HG03378 (cell line): Measurements from ENCODE around the gene MED7.
"Not testable (repeated sequence)": the region's sequence is repeated elsewhere in the genome, so short reads cannot be mapped to it uniquely, and the experiment has no call there.

Experiments
- ATAC-seq: cut with Tn5 transposase; IDR thresholded peaks from one replicate; pipeline ENCODE4 v1.9.1; 2021; ENCODE audit warnings: mild to moderate bottlenecking, moderate library complexity; ENCODE audit not compliant: unreplicated experiment

Gene MED7, protein sequence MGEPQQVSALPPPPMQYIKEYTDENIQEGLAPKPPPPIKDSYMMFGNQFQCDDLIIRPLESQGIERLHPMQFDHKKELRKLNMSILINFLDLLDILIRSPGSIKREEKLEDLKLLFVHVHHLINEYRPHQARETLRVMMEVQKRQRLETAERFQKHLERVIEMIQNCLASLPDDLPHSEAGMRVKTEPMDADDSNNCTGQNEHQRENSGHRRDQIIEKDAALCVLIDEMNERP

DNA sequence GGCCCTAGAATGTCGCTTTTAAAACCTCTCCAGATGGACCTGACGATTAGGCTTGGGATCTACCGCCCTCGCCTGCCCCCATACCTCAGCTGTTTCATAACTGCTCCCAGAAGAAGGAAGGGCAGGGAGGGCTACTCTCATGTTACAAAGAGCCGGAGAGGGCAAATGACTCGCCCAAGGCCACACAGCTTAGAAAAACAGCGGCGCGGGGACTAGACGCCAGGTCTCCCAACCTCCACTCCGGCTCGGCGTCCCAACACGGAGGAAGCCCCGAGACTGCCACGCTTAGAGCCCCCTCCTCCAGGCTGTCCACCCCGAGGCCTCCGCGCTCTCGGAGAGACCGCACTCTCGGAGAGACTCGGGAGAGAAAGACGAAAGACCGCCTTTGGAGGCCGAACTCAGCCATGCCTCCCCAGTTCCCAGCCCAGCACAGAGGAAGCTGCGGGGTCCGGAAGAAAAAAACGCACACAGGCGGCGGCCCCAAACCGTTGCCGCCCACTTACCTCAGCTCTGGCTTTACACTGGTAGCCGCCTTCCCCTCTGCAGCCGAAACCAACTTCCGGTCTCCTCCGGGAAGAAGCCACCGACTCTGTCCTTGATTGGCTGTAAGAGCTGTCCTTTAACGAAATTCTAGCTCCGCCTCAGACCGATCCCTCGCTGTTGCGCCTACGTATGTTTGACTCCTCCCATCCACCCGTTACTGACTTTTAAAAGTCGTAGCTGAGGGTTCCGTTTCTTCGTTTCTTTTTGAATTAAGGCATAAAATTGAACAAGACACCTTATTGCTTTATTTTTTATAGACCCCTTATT is at the start of gene MED7:
TSS of gene MED7 (minus strand) at position 549 of the 810 bp plus-strand sequence. CDS start 3,434 bp downstream, outside the sequence.
- ATAC-seq: peak; percentile 99

DNA sequence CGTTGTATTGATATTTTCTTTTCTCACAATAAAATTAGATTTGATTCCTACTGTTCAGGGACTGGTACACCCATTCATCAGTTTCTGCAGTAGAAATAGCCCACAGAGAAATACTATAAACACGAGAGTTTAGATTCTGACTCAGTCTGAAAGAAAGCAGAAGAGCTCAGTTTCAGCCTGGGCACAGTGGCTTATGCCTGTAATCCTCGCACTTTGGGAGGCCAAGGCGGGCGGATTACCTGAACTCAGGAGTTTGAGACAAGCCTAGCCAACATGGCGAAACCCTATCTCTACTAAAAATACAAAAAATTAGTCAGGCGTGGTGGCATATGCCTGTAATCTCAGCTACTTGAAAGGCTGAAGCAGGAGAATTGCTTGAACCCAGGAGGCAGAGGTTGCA is 46.6 kb upstream of the MED7 start:
- ATAC-seq: peak; percentile 63

DNA sequence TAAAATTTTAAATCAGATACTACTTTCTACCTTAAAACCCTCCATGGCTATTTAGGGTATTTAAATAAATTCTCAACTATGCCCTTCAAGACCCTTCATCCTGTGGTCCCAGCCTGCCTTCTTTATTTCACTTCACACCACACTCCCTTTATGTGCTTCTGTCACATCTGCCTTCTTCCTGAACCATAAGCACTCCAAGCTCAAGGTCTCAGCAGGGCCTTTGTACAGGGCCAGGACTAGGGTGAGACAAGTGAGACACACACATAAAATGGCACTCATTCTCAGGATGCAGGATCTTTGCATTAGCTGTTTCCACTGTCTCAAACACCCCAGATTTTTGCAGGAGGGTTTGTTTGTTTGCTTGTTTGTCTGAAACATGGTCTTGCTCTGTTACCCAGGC is 45.6 kb upstream of the MED7 start:
- ATAC-seq: no peak

DNA sequence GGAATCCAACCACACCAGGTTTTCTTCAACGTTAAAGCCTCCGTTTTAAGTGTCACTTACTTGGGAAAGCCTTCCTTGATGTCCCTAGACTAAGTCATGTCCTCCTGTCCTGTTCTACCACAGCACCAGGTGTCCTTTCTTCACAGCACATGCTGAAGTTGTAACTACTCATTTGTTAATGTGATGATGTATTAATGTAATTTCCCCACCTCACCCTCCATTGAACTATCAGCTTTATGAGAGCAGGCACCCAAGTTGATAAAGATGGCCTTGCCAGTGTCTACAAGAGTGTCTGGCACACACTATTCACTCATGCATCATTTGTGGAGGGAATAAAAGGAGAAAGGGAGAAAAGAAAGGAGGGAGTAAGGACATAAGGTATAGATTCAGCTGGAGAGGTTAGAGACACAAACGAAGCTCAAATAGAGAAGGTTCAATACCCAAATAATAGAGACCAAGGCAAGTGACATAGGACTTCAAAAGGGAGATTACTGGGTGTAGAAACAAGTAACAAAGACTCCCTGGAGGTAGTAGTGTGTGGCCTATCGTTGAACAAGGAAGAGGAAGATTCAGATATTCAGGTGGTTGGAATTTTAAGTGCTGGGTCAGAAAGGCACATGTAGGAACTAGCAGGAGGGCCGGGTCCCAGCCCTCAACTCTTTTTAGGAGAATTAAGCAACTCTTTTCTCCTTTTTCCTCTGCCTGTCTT is 44.5 kb upstream of the MED7 start:
- ATAC-seq: no peak

DNA sequence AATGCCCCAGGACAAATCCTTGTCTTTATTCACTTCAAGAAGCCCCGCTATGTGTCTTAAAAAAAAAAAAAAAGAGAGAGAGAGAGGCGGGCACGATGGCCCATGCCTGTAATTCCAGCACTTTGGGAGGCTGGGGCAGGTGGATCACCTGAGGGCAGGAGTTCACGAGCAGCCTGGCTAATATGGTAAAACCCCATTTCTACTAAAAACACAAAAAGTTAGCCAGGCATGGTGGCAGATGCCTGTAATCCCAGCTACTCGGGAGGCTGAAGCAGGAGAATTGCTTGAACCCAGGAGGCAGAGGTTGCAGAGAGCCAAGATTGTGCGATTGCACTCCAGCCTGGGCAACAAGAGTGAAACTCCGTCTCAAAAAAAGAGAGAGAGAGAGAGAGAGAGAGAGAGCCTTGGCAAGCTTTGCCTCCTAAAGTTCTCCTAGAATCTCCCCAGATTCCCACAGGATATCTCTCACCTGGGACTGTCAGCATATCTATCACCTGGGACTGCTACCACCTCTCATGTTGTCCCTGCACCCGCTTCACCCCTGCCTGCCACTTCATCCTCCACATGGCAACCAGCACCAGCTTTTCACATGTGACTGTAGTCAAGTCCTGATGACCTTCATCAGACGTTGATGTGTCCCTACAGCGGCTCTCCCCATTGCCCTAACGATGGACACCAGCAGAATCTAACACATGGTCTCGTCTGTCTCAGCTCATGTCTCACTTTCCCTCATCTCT is 43.8 kb upstream of the MED7 start:
- ATAC-seq: no peak

DNA sequence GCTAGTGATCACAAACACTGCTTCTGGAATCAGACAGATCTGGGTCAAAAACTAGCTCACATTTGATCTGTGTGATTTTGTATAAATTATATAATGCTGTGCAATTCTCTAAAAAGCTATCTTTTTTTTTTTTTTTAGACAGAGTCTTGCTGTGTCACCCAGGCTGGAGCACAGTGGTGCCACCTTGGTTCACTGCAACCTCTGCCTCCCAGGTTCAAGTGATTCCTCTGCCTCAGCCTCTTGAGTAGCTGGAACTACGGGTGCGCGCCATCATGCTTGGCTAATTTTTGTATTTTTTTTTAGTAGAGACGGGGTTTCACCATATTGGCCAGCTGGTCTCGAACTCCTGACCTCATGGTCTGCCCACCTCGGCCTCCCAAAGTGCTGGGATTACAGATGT is 42.5 kb upstream of the MED7 start:
- not testable (repeated sequence) for ATAC-seq

DNA sequence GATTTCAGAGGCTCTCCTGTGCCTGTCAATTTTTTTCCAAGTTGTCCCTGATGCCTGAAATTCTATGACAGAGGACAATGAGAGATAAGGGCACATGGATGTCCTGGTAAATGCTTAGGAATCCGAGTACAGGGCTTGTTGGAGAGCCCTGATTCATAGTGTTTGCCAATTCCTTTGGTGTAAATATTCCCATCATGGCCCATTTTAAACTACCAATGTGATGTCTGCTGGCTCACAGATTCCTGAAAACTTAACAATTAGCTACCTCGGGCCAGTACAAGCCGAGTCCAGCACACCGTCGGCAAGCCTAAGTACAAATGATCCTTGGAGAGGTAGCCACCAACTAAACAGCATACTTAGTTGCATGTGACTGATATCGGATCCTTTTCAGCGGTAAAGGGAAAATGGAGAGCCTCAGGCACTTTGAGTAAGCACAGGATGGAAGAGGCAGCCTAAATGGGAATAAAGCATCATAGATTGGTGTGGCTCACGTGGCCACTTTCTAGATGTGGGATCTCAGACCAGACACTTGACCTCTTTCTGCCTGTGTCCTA is 41.5 kb upstream of the MED7 start:
- ATAC-seq: no peak

DNA sequence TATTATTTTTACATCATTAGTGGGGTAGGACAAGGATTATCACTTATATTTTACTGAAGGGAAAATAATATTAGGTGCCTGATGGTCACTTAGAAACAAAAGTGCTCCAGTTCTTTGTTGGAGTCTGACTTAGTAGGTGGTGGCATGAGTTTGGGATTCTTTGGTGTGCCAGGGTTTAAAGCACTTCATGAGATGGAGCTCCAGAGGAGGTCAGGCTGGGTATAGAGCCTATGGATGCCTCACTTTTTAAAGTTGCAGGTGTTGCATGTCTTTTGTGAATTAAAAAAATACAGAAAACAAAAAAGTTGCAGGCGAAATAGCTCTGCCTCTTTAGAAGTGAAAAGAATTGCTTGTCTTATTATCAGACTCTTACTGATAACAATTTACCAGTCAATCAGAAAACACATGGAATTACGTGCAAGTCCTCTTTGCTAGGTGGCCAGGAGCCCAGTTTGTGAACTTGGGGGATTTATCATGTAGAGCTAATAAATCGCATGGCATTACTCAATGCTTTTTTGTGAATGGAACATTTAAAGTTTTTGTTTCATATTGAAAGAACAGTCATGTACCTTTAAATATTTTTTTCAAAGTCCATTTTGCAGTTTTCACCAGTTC is 39.6 kb upstream of the MED7 start:
- ATAC-seq: no peak

DNA sequence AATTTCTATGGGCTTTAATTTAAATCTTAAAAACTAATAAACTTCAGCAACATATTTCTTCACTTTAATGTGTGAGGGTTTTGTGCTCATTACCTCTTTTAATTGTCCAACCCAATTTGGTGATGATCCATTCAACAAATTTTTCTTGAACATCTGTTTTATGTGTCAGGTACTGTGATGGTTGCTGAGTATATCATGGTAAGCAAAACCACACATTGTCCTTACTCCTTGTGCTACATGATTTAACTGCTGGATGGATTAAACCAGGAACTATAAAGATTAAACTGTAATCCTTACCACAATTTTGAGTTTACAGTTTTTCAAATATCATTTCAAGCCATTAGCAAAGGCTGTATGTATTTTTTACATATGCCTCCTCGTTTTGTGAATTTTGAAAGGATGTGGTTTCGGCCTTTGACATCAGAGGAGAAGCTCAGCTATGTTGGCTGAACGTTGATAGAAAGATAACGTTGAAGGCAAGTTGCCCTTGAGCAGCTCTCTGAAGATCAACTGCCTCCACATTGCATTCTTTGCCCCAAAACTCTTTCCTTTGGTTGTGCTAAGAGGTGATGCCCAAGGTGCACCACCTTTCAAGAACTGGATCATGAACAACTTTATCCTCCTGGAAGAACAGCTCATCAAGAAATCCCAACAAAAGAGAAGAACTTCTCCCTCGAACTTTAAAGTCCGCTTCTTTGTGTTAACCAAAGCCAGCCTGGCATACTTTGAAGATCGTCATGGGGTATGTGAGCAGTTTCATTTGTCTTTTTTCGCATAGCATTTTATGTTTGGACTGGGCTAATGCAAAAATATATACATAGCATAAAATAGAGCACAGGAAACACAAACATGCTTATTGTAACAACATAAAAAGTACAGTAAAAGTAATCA is 38.0 kb upstream of the MED7 start, which contains the start of gene ITK:
TSS of gene ITK (plus strand) at position 467 of the 891 bp plus-strand sequence. CDS start at position 605, 138 bp downstream.
- no peak for ATAC-seq

DNA sequence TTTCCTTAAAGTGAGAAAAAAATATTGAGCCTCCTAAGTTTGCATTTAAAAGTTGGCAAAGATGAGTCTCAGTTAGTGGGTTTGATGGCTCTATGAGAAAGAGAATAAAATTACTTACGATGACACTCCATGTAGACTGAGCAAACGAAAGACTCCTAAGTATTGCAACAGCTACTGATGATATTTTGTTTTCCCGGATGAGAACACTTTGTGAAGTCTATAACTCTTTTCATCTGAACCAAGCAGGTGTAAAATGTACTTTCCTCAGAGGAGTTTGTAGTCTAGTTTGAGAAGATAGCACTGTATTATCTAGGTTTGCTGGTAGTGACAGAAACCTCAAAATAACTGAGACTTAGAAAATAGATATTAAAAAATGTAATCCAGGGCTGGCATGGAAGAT is 36.3 kb upstream of the MED7 start:
- no peak for ATAC-seq

DNA sequence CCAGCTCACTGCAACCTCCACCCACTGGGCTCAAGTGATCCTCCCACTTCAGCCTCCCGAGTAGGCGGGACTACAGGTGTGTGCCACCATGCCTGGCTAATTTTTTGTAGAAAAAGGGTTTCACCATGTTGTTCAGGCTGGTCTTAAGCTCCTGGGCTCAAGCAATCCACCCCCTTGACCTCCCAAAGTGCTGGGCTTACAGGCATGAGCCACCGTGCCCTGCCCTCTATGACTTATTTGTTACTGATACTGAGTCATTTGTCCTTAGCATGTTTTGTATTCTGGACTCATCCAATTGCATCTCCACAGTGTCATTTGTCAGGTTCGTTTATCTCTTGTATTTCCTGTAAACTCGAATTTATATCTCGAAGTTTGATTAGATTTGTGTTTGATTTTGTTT is 35.3 kb upstream of the MED7 start:
- ATAC-seq: no peak

DNA sequence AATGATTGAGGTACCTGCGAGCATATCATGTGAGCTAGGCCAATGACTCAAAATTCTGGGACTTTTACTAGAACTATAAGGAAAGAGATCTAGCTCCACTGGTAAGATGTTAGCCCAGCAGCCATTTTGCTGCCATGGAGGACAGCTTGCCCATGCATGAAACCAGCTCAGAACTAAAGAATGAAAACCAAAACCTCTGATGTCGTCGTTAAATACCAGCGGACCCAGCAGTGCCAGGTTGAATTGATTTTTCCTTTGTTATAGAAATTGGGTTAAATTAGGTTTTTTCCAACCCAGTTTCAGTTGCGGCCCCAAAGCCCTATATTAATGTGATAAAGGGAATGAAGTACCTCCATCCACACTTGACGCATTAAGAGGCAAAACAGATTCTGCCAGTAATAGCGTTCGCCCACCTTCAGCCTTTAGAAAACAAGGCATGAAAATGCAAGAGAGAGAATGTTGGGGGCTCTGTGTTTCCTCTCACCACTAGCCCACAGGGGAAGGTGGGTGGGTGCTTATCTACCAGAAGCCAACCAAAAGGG is 32.5 kb upstream of the MED7 start:
- no peak for ATAC-seq

DNA sequence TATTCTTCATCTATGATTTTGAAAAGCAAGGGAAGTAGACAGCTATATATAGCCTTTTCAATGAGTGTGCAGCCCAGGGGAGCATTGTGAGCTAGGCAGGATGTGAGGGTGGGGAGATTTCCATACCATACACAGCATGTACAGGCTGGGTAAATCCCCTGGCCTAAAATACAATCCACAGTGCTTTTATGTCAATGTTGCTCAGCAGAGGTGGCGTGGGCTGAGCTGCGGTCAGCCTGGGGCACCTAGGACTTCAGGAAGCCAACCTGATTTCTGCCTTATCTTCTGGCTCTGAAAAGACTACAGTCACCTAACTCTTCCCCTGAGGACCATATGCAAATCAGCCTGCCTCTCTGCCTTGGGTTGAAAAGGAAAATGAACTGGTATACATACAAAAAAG is 29.7 kb upstream of the MED7 start:
- ATAC-seq: peak; percentile 100

DNA sequence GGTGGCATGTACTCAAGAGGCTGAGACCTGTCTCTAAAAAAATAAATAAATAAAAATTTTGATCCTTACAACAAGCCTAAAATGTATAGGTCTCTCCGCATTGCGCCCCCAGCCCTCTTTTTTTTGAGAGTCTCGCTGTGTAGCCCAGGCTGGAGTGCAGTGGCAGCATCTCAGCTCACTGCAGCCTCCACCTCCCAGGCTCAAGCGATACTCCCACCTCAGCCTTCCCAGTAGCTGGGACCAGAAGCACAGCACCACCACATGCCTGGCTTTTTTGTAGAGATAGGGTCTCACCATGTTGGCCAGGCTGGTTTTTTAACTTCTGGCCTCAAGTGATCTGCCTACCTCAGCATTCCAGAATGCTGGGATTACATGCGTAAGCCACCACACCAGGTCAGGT is 25.6 kb upstream of the MED7 start:
- ATAC-seq: no peak

DNA sequence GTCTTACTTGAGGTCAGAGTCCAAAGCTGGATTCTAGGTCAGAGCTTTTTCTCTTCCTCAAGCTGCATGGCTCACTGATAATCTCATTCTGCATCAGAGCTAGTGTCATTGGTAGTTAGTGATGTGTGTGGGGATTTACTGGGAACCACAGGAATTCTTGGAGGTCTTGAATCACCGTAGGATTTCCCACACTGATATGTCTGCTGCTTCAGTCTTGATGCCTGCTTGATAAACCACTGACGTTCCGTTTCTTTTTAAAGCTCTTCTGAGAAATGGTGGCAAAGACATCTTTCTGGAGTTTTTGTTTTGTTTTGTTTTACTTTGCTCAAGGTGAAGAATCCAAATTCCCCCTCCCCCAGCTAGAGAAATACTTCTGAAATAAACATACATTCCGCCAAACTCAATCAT is 24.6 kb upstream of the MED7 start:
- no peak for ATAC-seq

DNA sequence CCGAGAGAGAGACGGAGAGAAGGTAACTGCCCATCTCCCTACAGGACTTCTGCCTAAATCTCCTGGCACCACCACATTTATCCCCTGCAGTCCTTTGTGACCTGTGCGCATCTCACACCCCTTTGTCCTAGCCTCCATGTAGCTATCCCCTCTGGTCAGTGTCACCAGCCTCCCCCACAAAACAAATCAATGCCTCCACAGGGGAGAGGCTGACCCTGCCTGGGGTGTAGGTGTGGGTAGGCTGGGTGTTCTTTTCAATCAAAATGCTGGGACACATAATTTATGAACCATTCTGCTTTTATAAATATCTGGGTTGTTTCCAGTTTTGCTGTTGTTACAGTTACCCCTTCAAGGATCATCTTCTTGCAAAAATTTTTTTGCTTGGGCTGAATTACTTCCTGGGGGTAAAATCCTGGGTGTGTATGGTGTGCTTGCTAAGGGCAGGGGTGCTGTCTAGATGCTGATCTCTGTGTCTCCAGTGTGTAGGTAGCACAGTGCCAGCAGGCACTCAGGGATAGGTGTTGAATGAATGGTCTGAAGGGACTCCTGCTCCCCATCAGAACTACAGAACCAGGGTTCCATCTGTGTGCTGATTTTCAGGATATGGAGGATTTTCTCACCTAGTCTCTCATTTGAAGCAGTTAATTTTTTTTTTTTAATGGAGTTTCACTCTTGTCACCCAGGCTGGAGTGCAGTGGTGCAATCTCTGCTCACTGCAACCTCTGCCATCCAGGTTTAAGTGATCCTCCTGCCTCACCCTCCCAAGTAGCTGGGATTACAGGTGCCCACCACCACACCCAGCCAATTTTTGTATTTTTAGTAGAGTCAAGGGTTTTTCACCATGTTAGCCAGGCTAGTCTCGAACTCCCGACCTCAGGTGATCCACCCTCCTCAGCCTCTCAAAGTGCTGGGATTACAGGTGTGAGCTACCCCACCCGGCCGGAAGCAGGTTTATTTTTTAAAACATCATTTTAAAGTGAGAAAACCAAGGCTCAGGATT is 23.8 kb upstream of the MED7 start, which contains the start of gene GARIN3:
TSS of gene GARIN3 (minus strand) at position 51 of the 1,000 bp plus-strand sequence. CDS start 96 bp downstream, outside the sequence.
- no peak for ATAC-seq

DNA sequence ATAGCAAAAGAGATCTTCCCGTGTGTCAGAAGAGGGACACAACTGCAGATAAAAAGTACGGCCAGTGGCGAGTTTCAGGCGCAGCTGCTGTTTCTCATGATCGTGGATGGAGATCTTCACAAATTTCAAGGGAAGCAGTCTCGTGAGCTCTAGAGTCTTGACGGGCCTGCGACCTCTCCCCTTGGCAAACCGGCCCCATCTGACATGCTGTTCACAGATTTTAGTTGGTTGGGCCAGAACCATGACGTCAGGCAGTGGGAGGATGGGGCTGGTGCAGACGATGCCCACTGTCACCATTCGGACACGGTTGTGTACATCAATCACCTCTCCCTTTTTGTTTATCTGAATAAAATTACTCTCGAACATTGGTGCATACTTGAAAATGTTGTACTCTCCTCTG is 23.0 kb upstream of the MED7 start:
- no peak for ATAC-seq

DNA sequence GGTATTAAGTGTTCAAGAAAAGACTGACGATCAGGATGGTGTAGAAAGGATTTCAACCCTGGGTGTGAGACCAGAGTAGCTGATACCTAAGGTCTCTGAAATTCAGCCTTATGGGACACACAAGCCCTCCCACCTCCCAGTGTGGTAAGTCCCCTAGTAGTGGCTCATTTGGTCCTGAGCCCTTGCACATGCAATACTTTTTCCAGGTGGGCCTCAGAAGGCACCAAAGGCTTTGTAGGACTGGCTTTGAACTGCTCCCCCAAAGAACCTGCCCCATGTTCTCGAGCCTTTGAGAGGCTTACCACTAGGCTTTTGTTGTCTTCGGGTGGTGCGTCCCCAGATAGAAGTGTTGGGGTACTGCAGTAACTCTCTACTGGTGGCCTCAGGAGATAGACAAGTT is 22.6 kb upstream of the MED7 start:
- no peak for ATAC-seq
